Suprapubic skin (tissue), 3 donors: Measurements from ENCODE around the gene DBN1.

Experiments used
- POLR2A ChIP-seq, 2 donors: fragments of 450-650 bp; IDR thresholded peaks; one replicate each; pipeline ENCODE4 v1.6.1; 2017; ENCODE audit warnings: antibody characterized with exemption in 2 of 2, mild to moderate bottlenecking in 2 of 2, moderate library complexity in 2 of 2
- TF ChIP-seq, protein P1 (sequence below), 2 donors: fragments of 200-600 bp in 1 of 2; fragments of 450-650 bp in 1 of 2; sonication (generic) in 1 of 2; IDR thresholded peaks; one replicate each; pipeline ENCODE4 v1.5.1; 2016 to 2019; ENCODE audit warnings: antibody characterized with exemption in 2 of 2, mild to moderate bottlenecking in 1 of 2, moderate library complexity in 1 of 2

DNA sequence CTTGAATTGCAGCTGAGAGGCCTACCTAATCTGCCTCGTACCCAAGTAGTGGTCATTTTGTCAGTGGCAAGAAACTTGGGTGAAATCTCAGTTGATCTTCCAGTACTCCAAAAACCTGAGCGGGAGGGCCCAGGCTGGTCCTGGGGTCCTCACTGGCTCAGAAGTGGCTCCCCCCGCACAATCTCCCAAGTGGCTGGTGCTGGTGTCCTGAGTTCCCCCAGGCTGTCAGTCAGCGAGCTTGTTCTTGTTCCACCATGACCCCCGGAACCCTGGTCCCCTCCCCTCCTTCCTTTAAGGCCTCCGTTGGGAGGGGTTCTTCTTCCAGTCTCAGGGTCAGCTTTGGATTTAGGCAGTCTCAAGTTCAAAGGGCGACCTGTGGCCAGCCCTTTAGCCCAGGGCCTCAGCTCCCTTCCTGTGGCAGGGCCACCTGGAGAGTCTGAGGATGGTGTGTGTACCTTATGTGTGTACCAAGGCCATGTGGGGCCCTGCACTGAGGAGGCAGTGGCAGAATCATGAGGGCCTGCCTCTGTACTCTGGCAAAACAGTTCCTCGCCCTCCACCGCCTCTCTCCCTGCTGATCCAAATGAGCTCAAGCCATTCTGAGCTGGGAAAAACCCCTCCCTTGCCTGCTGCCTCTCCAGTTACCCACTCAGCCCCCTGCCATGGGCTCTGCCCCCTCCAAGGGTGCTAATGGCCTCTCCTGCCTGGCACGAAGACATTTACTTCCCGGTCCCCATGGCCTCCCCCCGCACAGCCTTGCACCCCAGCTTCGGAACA, 4.5 kb upstream of the DBN1 start:
- TF ChIP-seq, protein P1, sequence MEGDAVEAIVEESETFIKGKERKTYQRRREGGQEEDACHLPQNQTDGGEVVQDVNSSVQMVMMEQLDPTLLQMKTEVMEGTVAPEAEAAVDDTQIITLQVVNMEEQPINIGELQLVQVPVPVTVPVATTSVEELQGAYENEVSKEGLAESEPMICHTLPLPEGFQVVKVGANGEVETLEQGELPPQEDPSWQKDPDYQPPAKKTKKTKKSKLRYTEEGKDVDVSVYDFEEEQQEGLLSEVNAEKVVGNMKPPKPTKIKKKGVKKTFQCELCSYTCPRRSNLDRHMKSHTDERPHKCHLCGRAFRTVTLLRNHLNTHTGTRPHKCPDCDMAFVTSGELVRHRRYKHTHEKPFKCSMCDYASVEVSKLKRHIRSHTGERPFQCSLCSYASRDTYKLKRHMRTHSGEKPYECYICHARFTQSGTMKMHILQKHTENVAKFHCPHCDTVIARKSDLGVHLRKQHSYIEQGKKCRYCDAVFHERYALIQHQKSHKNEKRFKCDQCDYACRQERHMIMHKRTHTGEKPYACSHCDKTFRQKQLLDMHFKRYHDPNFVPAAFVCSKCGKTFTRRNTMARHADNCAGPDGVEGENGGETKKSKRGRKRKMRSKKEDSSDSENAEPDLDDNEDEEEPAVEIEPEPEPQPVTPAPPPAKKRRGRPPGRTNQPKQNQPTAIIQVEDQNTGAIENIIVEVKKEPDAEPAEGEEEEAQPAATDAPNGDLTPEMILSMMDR (IDR thresholded peaks at IDR 0.05): no peak
- no peak for TF ChIP-seq POLR2A (IDR thresholded peaks at IDR 0.05)
